GM18519 (cell line): ENCODE measurements around the gene C1QTNF8.

Source experiments
- ATAC-seq: cut with Tn5 transposase; IDR thresholded peaks from one replicate; pipeline ENCODE4 v1.9.1; 2021; ENCODE audit warnings: mild to moderate bottlenecking, moderate library complexity; ENCODE audit not compliant: unreplicated experiment, low FRiP score

C1QTNF8 gene

GRCh38 chr16:1080801-1081733, 15.0 kb downstream of the C1QTNF8 start:
- ATAC-seq: no peak

GRCh38 chr16:1079786-1080525, 16.1 kb downstream of the C1QTNF8 start:
- ATAC-seq: no peak

GRCh38 chr16:1079341-1079740, 16.7 kb downstream of the C1QTNF8 start:
- ATAC-seq: no peak

- no peak for ATAC-seq
These were observed 17.4 kb downstream of the C1QTNF8 start for GRCh38 chr16:1078579-1079021.

GRCh38 chr16:1077877-1078578, 18.0 kb downstream of the C1QTNF8 start:
- ATAC-seq: no peak

- ATAC-seq: no peak
These were observed 19.1 kb downstream of the C1QTNF8 start for GRCh38 chr16:1076801-1077576.

- no peak for ATAC-seq
These were observed 20.5 kb downstream of the C1QTNF8 start for GRCh38 chr16:1075546-1075945.

- no peak for ATAC-seq
These were observed 21.7 kb downstream of the C1QTNF8 start for GRCh38 chr16:1074379-1074649.

- no peak for ATAC-seq
These were observed 22.3 kb downstream of the C1QTNF8 start for GRCh38 chr16:1073566-1074378.

- ATAC-seq: no peak
These were observed 22.8 kb downstream of the C1QTNF8 start for GRCh38 chr16:1073262-1073558.

- no peak for ATAC-seq
These were observed 23.4 kb downstream of the C1QTNF8 start, which contains the start of gene SSTR5 for GRCh38 chr16:1072526-1073261. TSS of gene SSTR5 (plus strand) at chr16:1072747. CDS start at chr16:1078869, 6,122 bp downstream.

GRCh38 chr16:1071561-1072225, 24.4 kb downstream of the C1QTNF8 start:
- no peak for ATAC-seq

- ATAC-seq: no peak
These were observed 25.1 kb downstream of the C1QTNF8 start for GRCh38 chr16:1070864-1071408.

GRCh38 chr16:1070084-1070863, 25.8 kb downstream of the C1QTNF8 start:
- ATAC-seq: no peak

- no peak for ATAC-seq
These were observed 26.9 kb downstream of the C1QTNF8 start for GRCh38 chr16:1069154-1069553.

- ATAC-seq: no peak
These were observed 27.6 kb downstream of the C1QTNF8 start for GRCh38 chr16:1068451-1068850.

- ATAC-seq: no peak
These were observed 28.4 kb downstream of the C1QTNF8 start for GRCh38 chr16:1067629-1068028.
